Naive thymus-derived CD8-positive, alpha-beta T cell (primary cell): Measurements from ENCODE around the gene TMEM18. TPM values are rescaled to one million over a fixed set of nuclear protein-coding genes. Genes with fewer than 3 reads are reported as not detected.

Source experiments
- ATAC-seq, 2 donors: fragments of 150-1000 bp; cut with Tn5 transposase in 1 of 2; sonication (Bioruptor Pico), chemical (Tn5 transposase) in 1 of 2; 1 replicate in 1 of 2; 2 replicates in 1 of 2; pipeline ENCODE4 v1.10.0; 2021; ENCODE audit warnings: mild to moderate bottlenecking in 2 of 2, moderate library complexity in 2 of 2
- POLR2A ChIA-PET: fragments of 350-600 bp; sonication (Branson Sonifier 250); formaldehyde crosslinking; loops from one replicate; lab custom pipeline; 2021; ENCODE audit warnings: antibody characterized with exemption; lab: Charles Lee
- DNase-seq, 10 donors: peaks; one replicate each; pipeline versions ENCODE4 v3.0.0 to v3.0.0-alpha.2; 2020 to 2022
- H3K27ac Mint-ChIP-seq, 10 donors: one replicate each; pipeline ENCODE4 v1.8.0; 2020 to 2022; ENCODE audit warnings: mild to moderate bottlenecking in 10 of 10, mixed read lengths in 10 of 10, moderate library complexity in 4 of 10, inconsistent platforms in 1 of 10
- H3K27me3 Mint-ChIP-seq, 5 donors: one replicate each; pipeline ENCODE4 v1.8.0; 2021 to 2022; ENCODE audit warnings: mixed read lengths in 5 of 5
- H3K36me3 Mint-ChIP-seq, 3 donors: one replicate each; pipeline ENCODE4 v1.8.0; 2020 to 2022; ENCODE audit warnings: mixed read lengths in 3 of 3, mild to moderate bottlenecking in 2 of 3, inconsistent platforms in 1 of 3
- H3K4me1 Mint-ChIP-seq, 4 donors: one replicate each; pipeline ENCODE4 v1.8.0; 2021 to 2022; ENCODE audit warnings: mixed read lengths in 4 of 4
- H3K4me3 Mint-ChIP-seq, 10 donors: one replicate each; pipeline ENCODE4 v1.8.0; 2020 to 2022; ENCODE audit warnings: mild to moderate bottlenecking in 10 of 10, mixed read lengths in 10 of 10, moderate library complexity in 6 of 10, inconsistent platforms in 1 of 10
- H3K9me3 Mint-ChIP-seq, 9 donors: one replicate each; pipeline ENCODE4 v1.8.0; 2020 to 2022; ENCODE audit warnings: mixed read lengths in 9 of 9, mild to moderate bottlenecking in 3 of 9, inconsistent platforms in 1 of 9, moderate library complexity in 1 of 9
- polyA plus RNA-seq, 3 donors: library from polyadenylated mRNA; unstranded; fragments of 300-500 nt; fragmentation: Illumina TruSeq; gene quantifications; one replicate each; pipeline ENCODE4 v1.2.3, GENCODE V29; 2021
- total RNA-seq, 8 experiments: library from RNA in 2 of 8; stranded (reverse) in 2 of 8; gene quantifications; one replicate each; pipeline ENCODE4 v1.2.3 and lab custom pipeline; 2021 to 2026

TMEM18 gene
- total and polyA plus RNA-seq, 5 experiments from 2014 or later = 22.1 to 41.4 (median 29.8) TPM

DNA sequence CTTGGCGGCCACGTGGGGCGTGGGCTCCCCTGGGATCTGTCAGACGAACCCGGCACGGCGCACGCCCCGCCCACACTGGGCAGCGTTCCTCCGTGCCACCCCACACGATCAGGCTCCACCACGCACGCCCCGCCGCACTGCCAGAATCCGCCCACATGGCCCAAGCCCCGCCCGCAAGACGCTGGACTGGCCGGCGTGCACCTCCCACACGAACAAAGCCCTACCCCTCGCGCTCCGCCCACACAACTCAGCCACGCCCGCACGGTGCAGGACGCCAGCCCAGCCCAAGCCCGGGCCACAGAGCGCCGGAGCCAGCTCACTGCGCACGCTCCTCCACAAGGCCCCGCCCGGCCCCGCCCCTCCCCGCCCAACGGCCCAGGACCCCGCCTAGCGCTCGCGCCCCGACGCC is 555 bp downstream of the TMEM18 start:
- Mint-ChIP-seq H3K9me3 (no peaks in the 10 kb centered on the region), H3K4me1 (peaks cover 30 to 46% (median 45%) of the 10 kb centered on the region in 4 donors), H3K27ac (peak overlapping the region; percentile 78 to 99 (median 94)), H3K27me3 (no peaks in the 10 kb centered on the region), H3K4me3 (peak overlapping the region; percentile 87 to 98 (median 92)), H3K36me3 (peaks cover 0 to 20% (median 3%) of the 10 kb centered on the region in 3 donors)
- POLR2A ChIA-PET = interaction anchor here (0.8 to 1.4 kb wide), 3 partner anchors 64 to 300 kb away, joined by 3 to 4 read pairs (median 3); no protein-coding TSS in a partner anchor
- peak in 2 of 10 donors; percentile 91 to 98 for DNase-seq
- ATAC-seq = peak; percentile 72 to 76

DNA sequence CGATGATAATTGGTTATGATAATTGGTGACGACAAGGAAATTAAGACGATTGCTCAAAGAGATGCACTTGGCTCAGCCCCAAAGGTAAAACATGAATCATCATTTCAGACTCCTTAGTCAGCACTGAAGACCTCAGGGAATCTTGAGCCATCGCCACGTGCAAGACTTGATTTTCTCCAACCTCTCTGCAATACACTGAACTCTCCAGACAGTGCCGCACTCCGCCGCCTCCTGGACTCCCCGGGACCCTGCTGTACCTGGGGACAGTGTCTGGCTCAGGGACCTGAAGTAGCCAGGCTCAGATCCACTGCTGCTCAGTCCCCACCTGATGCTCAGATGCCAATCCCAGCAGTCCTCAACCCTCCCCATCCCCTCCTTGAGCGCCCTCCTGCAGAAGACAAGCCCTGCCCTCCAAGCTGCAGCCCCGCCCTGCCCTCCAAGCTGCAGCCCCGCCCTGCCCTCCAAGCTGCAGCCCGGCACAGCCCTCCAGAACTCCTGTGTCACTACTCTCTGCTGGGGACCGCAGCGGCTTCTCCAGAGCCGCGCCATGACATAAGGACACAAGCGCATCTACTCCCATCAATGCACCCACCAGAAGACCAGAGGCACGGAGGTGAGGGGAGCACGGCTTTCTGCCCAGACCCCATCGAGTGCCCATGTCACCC is 1.1 kb downstream of the TMEM18 start:
- no peaks in the 10 kb centered on the region for H3K9me3 Mint-ChIP-seq
- peaks cover 30 to 46% (median 45%) of the 10 kb centered on the region in 4 donors for H3K4me1 Mint-ChIP-seq
- DNase-seq (peak in 6 of 10 donors; percentile 22 to 50 (median 32)), ATAC-seq (peak; percentile 35 to 36)
- peak overlapping the region; percentile 87 to 98 (median 92) for H3K4me3 Mint-ChIP-seq
- H3K27me3 Mint-ChIP-seq = no peaks in the 10 kb centered on the region
- peak overlapping the region; percentile 78 to 99 (median 94) for H3K27ac Mint-ChIP-seq
- H3K36me3 Mint-ChIP-seq = peaks cover 0 to 20% (median 3%) of the 10 kb centered on the region in 3 donors
- POLR2A ChIA-PET = interaction anchor here (1.4 kb wide), 1 partner anchor 64 kb away, joined by 3 read pairs; no protein-coding TSS in a partner anchor

DNA sequence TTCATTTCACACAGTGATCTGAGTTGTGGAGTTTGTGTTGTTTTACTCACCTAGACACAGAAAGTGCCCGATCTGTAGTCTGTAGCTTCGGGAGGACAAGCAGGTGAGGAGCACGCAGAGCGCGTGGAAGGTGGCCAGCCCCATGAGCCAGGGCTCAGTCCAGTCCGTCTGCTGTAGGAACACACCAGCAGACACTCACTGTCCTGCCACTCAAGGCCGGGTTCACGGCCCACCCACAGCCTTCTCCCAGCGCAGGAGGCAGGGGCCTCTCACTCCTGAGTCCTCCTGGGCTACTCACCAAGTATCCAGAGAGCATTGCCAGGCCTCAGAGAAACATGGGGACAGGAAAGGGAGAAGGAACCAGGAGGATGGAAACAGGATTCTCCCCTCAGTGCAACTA is 1.7 kb downstream of the TMEM18 start:
- ATAC-seq (no peak), DNase-seq (no peak)
- peak overlapping the region; percentile 22 to 98 (median 92) for H3K4me3 Mint-ChIP-seq
- POLR2A ChIA-PET = no interaction called here
- H3K4me1 Mint-ChIP-seq = peaks cover 30 to 49% (median 45%) of the 10 kb centered on the region in 4 donors
- peaks cover 0 to 25% (median 0%) of the 10 kb centered on the region in 3 donors for H3K36me3 Mint-ChIP-seq
- H3K27ac Mint-ChIP-seq = peak overlapping the region in 7 of 10 donors; percentile 5 to 93 (median 75)
- no peaks in the 10 kb centered on the region for H3K27me3 Mint-ChIP-seq
- H3K9me3 Mint-ChIP-seq = no peaks in the 10 kb centered on the region

DNA sequence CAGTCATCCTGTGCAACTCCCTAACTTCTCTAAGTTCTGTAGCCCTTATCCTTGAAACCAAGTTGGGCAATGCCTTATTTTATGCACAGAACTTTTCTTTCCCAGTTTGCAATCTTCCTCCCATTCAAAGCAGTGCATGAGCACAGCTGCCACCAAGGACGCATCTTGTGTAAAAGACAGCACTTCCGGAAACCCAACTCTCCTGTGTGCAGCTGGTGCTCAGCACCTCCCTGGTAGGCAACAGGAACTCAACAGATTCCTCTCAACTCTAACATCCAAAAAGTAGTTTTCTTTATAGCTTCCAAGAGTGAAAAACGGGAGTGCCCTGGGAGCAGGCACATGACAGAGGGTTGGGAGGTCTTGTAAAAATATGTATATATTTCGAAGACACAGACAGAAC is 2.2 kb downstream of the TMEM18 start:
- Mint-ChIP-seq H3K36me3 (peaks cover 0 to 29% (median 1%) of the 10 kb centered on the region in 3 donors), H3K4me1 (peaks cover 31 to 49% (median 45%) of the 10 kb centered on the region in 4 donors), H3K9me3 (no peaks in the 10 kb centered on the region), H3K27ac (peak overlapping the region in 7 of 10 donors; percentile 5 to 75 (median 21)), H3K4me3 (peak overlapping the region in 8 of 10 donors; percentile 3 to 95 (median 71)), H3K27me3 (no peaks in the 10 kb centered on the region)
- DNase-seq (no peak), ATAC-seq (no peak)
- POLR2A ChIA-PET = no interaction called here

DNA sequence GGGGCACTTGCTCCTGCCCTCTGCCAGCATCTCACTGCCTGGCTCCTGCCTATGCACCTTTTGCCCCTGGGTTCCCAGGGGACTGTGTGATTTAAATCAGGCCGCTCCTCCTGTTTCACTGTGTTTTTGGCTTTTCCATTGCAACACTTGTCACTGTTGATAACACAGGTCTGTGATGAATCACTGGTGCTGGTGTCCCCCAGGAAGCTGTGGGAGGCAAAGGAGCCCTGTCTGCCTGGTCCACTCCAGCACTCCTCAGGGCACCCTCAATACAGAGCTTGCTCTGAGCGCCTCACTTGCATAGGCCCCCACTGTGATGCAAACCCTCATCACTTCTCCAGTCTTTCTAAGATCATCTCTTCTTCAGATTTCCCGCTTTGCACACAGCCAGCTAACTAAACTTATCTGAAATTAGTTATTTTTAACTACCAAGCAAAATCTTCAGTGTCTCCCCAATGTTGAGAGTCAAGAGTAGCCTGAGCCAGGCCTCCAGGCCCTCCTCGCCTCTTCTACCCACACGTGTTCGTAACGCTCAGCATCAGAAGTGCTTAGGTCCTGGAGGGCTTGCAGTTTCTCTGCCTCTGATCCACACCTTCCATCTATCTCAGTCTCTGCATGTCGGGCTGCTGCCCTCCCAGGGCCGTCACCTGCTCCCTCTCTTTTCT is 2.8 kb downstream of the TMEM18 start:
- Mint-ChIP-seq H3K36me3 (peaks cover 0 to 35% (median 1%) of the 10 kb centered on the region in 3 donors), H3K4me1 (peaks cover 33 to 51% (median 45%) of the 10 kb centered on the region in 4 donors), H3K27ac (peak overlapping the region in 8 of 10 donors; percentile 6 to 71 (median 23)), H3K27me3 (no peaks in the 10 kb centered on the region), H3K4me3 (peak overlapping the region in 5 of 10 donors; percentile 1 to 56 (median 12)), H3K9me3 (no peaks in the 10 kb centered on the region)
- DNase-seq (no peak), ATAC-seq (no peak)
- POLR2A ChIA-PET = no interaction called here

DNA sequence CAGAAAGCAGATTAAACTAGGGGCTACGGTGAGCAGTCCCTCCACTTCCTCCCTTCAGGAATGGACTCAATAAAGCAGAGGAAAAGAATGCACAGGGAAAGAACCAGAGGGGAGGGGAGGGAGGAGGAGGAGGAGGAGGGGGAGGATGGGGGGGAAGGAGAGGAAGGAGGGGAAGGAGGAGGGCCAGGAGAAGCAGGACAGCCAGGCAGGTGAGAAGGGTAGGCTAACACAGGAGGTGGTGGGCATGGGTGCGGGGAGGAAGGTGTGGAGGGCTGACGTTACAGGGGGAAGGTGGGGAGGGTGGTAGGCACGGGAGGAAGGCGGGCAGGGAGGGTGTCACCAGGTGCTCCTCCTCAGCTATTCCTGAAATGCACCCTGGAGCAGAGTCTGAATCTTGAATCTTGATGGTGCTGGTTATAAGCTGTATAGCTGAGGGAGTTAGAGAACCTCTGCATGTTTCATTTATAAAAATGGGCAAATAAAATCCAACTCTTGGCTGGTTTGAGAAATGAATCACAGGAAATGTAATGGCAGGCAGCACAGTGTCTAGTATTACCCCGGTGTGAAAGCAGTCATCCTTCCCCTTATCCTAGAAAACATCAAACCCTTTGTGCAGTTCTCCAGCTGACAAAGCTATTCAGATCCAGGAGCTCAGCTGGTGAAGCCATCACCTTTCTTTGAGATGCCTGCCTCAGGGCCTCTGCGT is 3.4 kb downstream of the TMEM18 start:
- POLR2A ChIA-PET = no interaction called here
- Mint-ChIP-seq H3K27me3 (no peaks in the 10 kb centered on the region), H3K27ac (peak overlapping the region in 3 of 10 donors; percentile 10 to 71 (median 47)), H3K4me3 (peak overlapping the region in 1 of 10 donors; percentile 56), H3K36me3 (peaks cover 0 to 39% (median 1%) of the 10 kb centered on the region in 3 donors), H3K4me1 (peaks cover 29 to 48% (median 41%) of the 10 kb centered on the region in 4 donors), H3K9me3 (no peaks in the 10 kb centered on the region)
- ATAC-seq (no peak), DNase-seq (no peak)

DNA sequence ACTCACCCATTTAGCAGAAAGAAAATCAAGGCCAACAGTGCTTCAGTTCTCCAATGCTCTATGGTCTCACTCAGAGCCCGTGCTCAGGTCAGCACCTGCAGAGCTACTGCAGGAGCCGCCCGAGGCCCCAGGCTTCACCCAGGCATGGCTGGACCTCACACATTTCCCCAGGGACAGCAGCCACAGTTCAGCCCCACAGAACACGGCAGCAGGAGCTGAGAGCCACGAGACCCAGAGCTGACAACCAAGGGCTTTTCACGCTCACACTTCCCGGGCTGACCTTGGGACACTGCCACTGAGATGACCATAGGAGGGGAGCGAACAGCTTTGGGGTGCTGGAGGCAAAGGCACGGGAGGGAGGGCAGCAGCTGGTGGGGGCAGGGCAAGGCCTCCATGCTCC is 4.2 kb downstream of the TMEM18 start:
- Mint-ChIP-seq H3K27me3 (no peaks in the 10 kb centered on the region), H3K4me1 (peaks cover 25 to 40% (median 34%) of the 10 kb centered on the region in 4 donors), H3K4me3 (no peak overlapping the region), H3K9me3 (no peaks in the 10 kb centered on the region), H3K36me3 (peaks cover under 1 to 47% (median 5%) of the 10 kb centered on the region in 3 donors), H3K27ac (peak overlapping the region in 1 of 10 donors; percentile 28)
- POLR2A ChIA-PET = no interaction called here
- ATAC-seq (no peak), DNase-seq (no peak)

DNA sequence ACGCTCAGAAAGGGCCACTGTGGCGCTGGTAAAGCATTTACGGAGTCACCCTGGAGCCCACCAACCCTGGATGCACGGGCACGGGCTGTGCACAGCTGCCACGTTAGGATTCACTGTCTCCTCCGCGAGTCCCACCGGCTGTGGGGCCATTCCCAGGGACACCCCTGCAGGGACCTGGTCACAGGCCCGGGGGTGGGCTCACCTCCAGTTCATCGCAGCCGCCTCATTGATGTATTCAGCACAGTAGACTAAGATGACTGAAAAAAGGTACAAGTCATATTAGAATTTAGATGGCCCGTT is 4.7 kb downstream of the TMEM18 start:
- peak overlapping the region in 1 of 10 donors; percentile 38 for H3K27ac Mint-ChIP-seq

DNA sequence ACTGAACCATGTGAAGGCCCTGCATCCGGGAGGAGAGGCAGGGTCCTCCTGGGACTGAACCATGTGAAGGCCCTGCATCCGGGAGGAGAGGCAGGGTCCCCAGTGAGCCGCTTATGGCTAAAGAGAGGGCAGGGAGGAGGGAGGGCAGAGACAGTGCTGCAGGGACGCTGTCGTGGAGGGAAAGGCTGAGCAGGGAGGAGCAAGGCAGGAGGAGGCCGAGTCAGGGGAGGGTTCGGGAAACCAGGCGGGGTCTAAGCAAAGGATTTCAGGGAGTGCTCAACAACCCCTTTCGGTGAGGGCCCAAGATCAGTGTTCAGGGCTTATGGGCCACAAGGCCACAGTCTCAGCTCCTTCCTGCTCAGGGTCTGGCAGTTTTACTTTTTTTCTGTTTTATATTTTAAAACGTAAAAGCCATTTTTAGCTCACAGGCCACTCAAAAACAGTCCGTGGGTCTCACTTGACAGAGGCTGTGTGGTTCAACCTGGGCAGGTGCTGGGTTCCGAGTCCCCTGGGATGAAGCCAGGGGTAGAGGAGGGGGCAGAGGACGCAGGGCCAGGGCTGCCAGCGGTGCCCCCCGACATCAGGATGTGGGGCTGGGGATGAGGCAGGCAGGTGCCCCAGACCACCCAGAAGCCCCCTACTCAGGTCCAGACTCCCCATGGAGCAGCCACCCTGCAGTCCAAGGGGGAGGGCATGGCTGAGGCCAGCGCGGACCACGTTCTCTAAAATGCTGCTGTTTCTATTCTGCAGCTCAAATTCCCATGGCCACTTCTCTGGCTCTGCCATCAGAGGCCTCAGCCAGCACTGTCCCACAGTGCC is 5.2 kb downstream of the TMEM18 start:
- no peak for DNase-seq
- Mint-ChIP-seq H3K27ac (no peak overlapping the region), H3K9me3 (no peaks in the 10 kb centered on the region), H3K27me3 (no peaks in the 10 kb centered on the region), H3K4me1 (peaks cover 22 to 40% (median 30%) of the 10 kb centered on the region in 4 donors), H3K4me3 (no peak overlapping the region), H3K36me3 (peaks cover 6 to 54% (median 11%) of the 10 kb centered on the region in 3 donors)
- POLR2A ChIA-PET = no interaction called here
- ATAC-seq = no peak

More for the DNA sequence above, 4.7 kb downstream of the TMEM18 start:
- no peaks in the 10 kb centered on the region for H3K27me3 Mint-ChIP-seq
- no peak overlapping the region for H3K4me3 Mint-ChIP-seq
- DNase-seq (no peak), ATAC-seq (no peak)
- H3K4me1 Mint-ChIP-seq = peaks cover 24 to 40% (median 32%) of the 10 kb centered on the region in 4 donors
- no peaks in the 10 kb centered on the region for H3K9me3 Mint-ChIP-seq
- H3K36me3 Mint-ChIP-seq = peaks cover 5 to 51% (median 10%) of the 10 kb centered on the region in 3 donors
- POLR2A ChIA-PET = no interaction called here

DNA sequence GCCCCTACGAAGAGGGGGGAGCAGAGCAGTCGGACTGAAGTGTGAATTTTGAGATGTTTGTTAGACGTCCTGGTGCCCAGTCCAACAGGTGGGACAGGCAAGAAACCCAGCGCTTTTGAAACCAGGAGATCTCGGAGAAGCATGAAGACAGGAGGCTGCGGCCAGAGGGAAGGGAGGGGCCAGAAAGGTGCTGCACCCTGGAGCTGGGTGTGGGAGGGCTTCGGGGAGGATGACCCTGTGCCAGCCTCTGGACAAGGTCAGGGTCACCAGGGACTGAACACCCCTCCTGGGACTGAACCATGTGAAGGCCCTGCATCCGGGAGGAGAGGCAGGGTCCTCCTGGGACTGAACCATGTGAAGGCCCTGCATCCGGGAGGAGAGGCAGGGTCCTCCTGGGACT is 6.1 kb downstream of the TMEM18 start:
- Mint-ChIP-seq H3K4me3 (no peak overlapping the region), H3K27me3 (no peaks in the 10 kb centered on the region), H3K4me1 (peaks cover 17 to 36% (median 22%) of the 10 kb centered on the region in 4 donors), H3K36me3 (peaks cover 6 to 59% (median 15%) of the 10 kb centered on the region in 3 donors), H3K9me3 (peaks cover 0 to 2% (median 0%) of the 10 kb centered on the region in 9 donors), H3K27ac (peak overlapping the region in 1 of 10 donors; percentile 74)
- ATAC-seq (no peak), DNase-seq (no peak)
- POLR2A ChIA-PET = no interaction called here

DNA sequence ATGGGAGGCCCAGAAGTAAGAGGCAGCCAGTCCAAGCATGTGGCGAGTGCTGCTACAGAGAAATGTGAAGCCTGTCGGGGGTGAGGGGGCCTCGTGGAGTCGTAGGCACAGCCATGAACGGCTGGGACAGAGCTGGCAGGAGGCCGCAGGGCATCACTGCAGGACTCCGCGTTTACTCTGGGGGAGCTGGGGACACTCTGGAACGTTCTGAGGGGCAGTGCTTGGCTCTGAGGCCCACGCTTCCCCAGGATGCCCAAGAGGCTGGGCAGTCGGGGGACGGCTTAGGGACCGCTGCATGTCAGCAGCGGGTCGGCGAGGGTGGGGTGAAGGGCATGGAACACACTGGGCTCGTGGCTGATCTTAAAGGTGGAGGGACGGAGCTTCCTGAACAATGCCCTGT is 6.6 kb downstream of the TMEM18 start:
- H3K9me3 Mint-ChIP-seq = peaks cover 0 to 7% (median 2%) of the 10 kb centered on the region in 9 donors
- H3K27me3 Mint-ChIP-seq = no peaks in the 10 kb centered on the region
- POLR2A ChIA-PET = no interaction called here
- DNase-seq (no peak), ATAC-seq (no peak)
- peak overlapping the region in 1 of 10 donors; percentile 34 for H3K4me3 Mint-ChIP-seq
- peak overlapping the region in 1 of 10 donors; percentile 74 for H3K27ac Mint-ChIP-seq
- H3K4me1 Mint-ChIP-seq = peaks cover 16 to 32% (median 18%) of the 10 kb centered on the region in 4 donors
- H3K36me3 Mint-ChIP-seq = peaks cover 8 to 63% (median 19%) of the 10 kb centered on the region in 3 donors

DNA sequence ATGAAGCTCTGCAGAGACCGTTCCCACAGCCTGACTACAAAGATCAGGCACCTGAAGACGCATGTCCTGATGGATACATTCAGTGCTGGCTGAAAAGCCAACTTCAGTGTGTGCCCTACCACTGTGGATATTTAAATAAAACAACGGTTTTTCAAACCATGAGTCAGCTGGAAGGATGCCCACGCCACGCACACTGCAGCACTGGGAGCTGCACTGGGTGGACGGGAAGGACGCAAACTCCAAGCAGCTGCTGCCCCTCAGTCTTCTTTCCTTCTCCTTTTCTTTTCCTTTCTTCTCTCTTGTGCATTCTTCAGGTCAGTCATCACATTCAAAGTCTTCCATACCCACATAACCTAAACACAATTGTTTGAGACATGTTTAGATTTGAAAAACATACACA is 7.9 kb downstream of the TMEM18 start:
- peaks cover 18 to 64% (median 30%) of the 10 kb centered on the region in 3 donors for H3K36me3 Mint-ChIP-seq
- no peak for DNase-seq
- no peak overlapping the region for H3K4me3 Mint-ChIP-seq
- peak overlapping the region in 1 of 10 donors; percentile 41 for H3K27ac Mint-ChIP-seq
- H3K9me3 Mint-ChIP-seq = peaks cover 5 to 18% (median 12%) of the 10 kb centered on the region in 9 donors
- no peaks in the 10 kb centered on the region for H3K27me3 Mint-ChIP-seq
- peaks cover 8 to 27% (median 15%) of the 10 kb centered on the region in 4 donors for H3K4me1 Mint-ChIP-seq
- POLR2A ChIA-PET = no interaction called here
- no peak for ATAC-seq
